IMR-90 (cell line): Measurements from ENCODE around the gene CACNA1F. TPM values are rescaled to one million over a fixed set of nuclear protein-coding genes. Genes with fewer than 3 reads are reported as not detected.

ENCODE experiments used
- ATAC-seq: fragments of 200-7000 bp; cut with Tn5 transposase; 2 replicates; pipeline ENCODE4 v1.9.1; 2020; ENCODE audit warnings: low read depth, mild to moderate bottlenecking, moderate library complexity
- BruUV-seq: library from RNA; stranded (reverse); fragments of 400-500 nt; replicated peaks from 2 replicates; lab custom pipeline; 2021; lab: Mats Ljungman, UMichigan
- CTCF ChIA-PET: fragments of 300-600 bp; formaldehyde crosslinking; extraction: SDS; loops from one replicate; lab custom pipeline; 2021; ENCODE audit warnings: antibody characterized with exemption; lab: Yijun Ruan, JAX
- POLR2A ChIA-PET: fragments of 300-600 bp; sonication (Branson Sonifier 250); formaldehyde crosslinking; loops from one replicate; lab custom pipeline; 2022; ENCODE audit warnings: antibody characterized with exemption; ENCODE audit not compliant: unreplicated experiment; lab: Charles Lee
- DNase-seq: peaks from one replicate; pipeline ENCODE4 v3.0.0; 2013
- H2AFZ ChIP-seq: replicated peaks from 2 replicates; pipeline ENCODE3; 2013; ENCODE audit warnings: low read length, mild to moderate bottlenecking; ENCODE audit not compliant: poor library complexity
- H2AK5ac ChIP-seq: 2 replicates; pipeline ENCODE4 v1.6.1; 2013; ENCODE audit warnings: low read depth, low read length, inconsistent platforms
- H2AK9ac ChIP-seq: replicated peaks from 2 replicates; pipeline ENCODE3; 2013; ENCODE audit warnings: mild to moderate bottlenecking, low read depth, low read length, moderate library complexity; ENCODE audit not compliant: poor library complexity
- H2BK120ac ChIP-seq: 2 replicates; pipeline ENCODE4 v1.6.1; 2013; ENCODE audit warnings: low read depth, low read length, inconsistent platforms
- H2BK15ac ChIP-seq: 3 replicates; pipeline ENCODE4 v1.6.1; 2013; ENCODE audit warnings: low read depth, low read length, inconsistent platforms
- H2BK20ac ChIP-seq: 2 replicates; pipeline ENCODE4 v1.6.1; 2013; ENCODE audit warnings: low read depth, mild to moderate bottlenecking, inconsistent platforms, low read length, moderate library complexity
- H2BK5ac ChIP-seq: 2 replicates; pipeline ENCODE4 v1.6.1; 2013; ENCODE audit warnings: mild to moderate bottlenecking, low read depth, low read length, inconsistent platforms; ENCODE audit not compliant: poor library complexity, severe bottlenecking
- H3K14ac ChIP-seq: replicated peaks from 2 replicates; pipeline ENCODE4 v1.6.1; 2013; ENCODE audit warnings: low read depth, low read length, inconsistent platforms
- H3K18ac ChIP-seq: 2 replicates; pipeline ENCODE4 v1.6.1; 2013; ENCODE audit warnings: low read depth, low read length, control low read depth
- H3K23ac ChIP-seq: 2 replicates; pipeline ENCODE4 v1.6.1; 2013; ENCODE audit warnings: low read depth, low read length, inconsistent platforms
- H3K27ac ChIP-seq: 2 replicates; pipeline ENCODE4 v1.5.1; 2013; ENCODE audit warnings: mild to moderate bottlenecking, control low read depth, low read length; ENCODE audit not compliant: insufficient read depth
- H3K27me3 ChIP-seq: 2 replicates; pipeline ENCODE4 v1.6.1; 2013; ENCODE audit warnings: low read length; ENCODE audit not compliant: control insufficient read depth, insufficient read depth
- H3K36me3 ChIP-seq: 2 replicates; pipeline ENCODE4 v1.6.1; 2013; ENCODE audit warnings: low read length, mixed read lengths; ENCODE audit not compliant: control insufficient read depth, insufficient read depth
- H3K4ac ChIP-seq: 2 replicates; pipeline ENCODE4 v1.6.1; 2013; ENCODE audit warnings: low read depth, low read length, inconsistent platforms
- H3K4me1 ChIP-seq: 2 replicates; pipeline ENCODE4 v1.6.1; 2013; ENCODE audit warnings: low read length, mixed read lengths; ENCODE audit not compliant: control insufficient read depth, insufficient read depth
- H3K4me2 ChIP-seq: 2 replicates; pipeline ENCODE4 v1.6.1; 2013; ENCODE audit warnings: low read depth, mild to moderate bottlenecking, control low read depth, low read length, moderate library complexity
- H3K4me3 ChIP-seq: 2 replicates; pipeline ENCODE4 v1.5.1; 2013; ENCODE audit warnings: low read depth, mild to moderate bottlenecking, control low read depth, low read length, moderate library complexity; ENCODE audit not compliant: insufficient read depth
- H3K56ac ChIP-seq: 2 replicates; pipeline ENCODE4 v1.6.1; 2013; ENCODE audit warnings: low read length, inconsistent platforms; ENCODE audit not compliant: insufficient read depth; ENCODE audit errors: extremely low read depth
- H3K79me1 ChIP-seq, 2 experiments: 2 replicates each; pipeline ENCODE4 v1.6.1; 2013; ENCODE audit warnings: low read length in 2 of 2, inconsistent platforms in 1 of 2, low read depth in 1 of 2
- H3K9ac ChIP-seq: 2 replicates; pipeline ENCODE4 v1.6.1; 2013; ENCODE audit warnings: low read depth, low read length, control low read depth
- H3K9me1 ChIP-seq: 2 replicates; pipeline ENCODE4 v1.6.1; 2013; ENCODE audit warnings: low read length, inconsistent platforms; ENCODE audit not compliant: insufficient read depth
- H3K9me3 ChIP-seq: 2 replicates; pipeline ENCODE4 v1.6.1; 2013; ENCODE audit warnings: low read length; ENCODE audit not compliant: control insufficient read depth, insufficient read depth
- H4K20me1 ChIP-seq: 2 replicates; pipeline ENCODE4 v1.6.1; 2013; ENCODE audit warnings: low read length, inconsistent platforms; ENCODE audit not compliant: insufficient read depth
- H4K5ac ChIP-seq: 2 replicates; pipeline ENCODE4 v1.6.1; 2013; ENCODE audit warnings: mild to moderate bottlenecking, low read depth, low read length, control low read depth
- H4K8ac ChIP-seq, 2 experiments: 2 replicates each; pipeline ENCODE4 v1.6.1; 2013; ENCODE audit warnings: low read depth in 2 of 2, low read length in 2 of 2, control low read depth in 1 of 2, inconsistent platforms in 1 of 2
- H4K91ac ChIP-seq: 2 replicates; pipeline ENCODE4 v1.6.1; 2013; ENCODE audit warnings: low read depth, low read length, inconsistent platforms; ENCODE audit not compliant: insufficient read depth
- CTCF ChIP-seq: conservative IDR thresholded peaks from 2 replicates; pipeline ENCODE4 v1.5.1; 2012; ENCODE audit warnings: mild to moderate bottlenecking, low read depth, low read length, improper control_type of control experiment
- FOS ChIP-seq: fragments of 150-350 bp; IDR thresholded peaks from 2 replicates; pipeline ENCODE4 v1.6.1; 2016; ENCODE audit warnings: low read depth, low read length
- MAFK ChIP-seq: IDR thresholded peaks from 2 replicates; pipeline ENCODE4 v1.6.1; 2012; ENCODE audit warnings: low read depth, low read length, improper control_type of control experiment
- MXI1 ChIP-seq: IDR thresholded peaks from 2 replicates; pipeline ENCODE4 v1.6.1; 2012; ENCODE audit warnings: low read depth, mild to moderate bottlenecking, low read length, moderate library complexity, borderline replicate concordance
- RAD21 ChIP-seq: IDR thresholded peaks from 2 replicates; pipeline ENCODE4 v1.6.1; 2012; ENCODE audit warnings: low read length, improper control_type of control experiment
- RFX5 ChIP-seq: IDR thresholded peaks from 2 replicates; pipeline ENCODE4 v1.8.0; 2012; ENCODE audit warnings: low read depth, mild to moderate bottlenecking, low read length, moderate library complexity
- WGBS, 2 experiments: methylation state at CpG; one replicate each; pipeline versions ENCODE4 v1.1.5 to v1.1.7; 2013; ENCODE audit warnings: missing lambda C conversion rate in 2 of 2; ENCODE audit not compliant: insufficient read length in 1 of 2; ENCODE audit errors: extremely low coverage in 2 of 2; 5-methylcytosine and 5-hydroxymethylcytosine counted together
- dilution Hi-C: fragments of 300-500 bp; cut with HindIII; formaldehyde crosslinking; loops from one replicate; pipeline ENCODE4 v1.14.3; 2018; ENCODE audit warnings: low sequenced_read_pairs; ENCODE audit not compliant: unreplicated experiment
- in situ Hi-C: fragments of 300-500 bp; cut with MboI; formaldehyde crosslinking; loops from 3 replicates; pipeline ENCODE4 v1.14.3; 2019; ENCODE audit warnings: low sequenced_read_pairs, inconsistent platforms, mixed read lengths
- intact Hi-C: fragments of 100-400 bp; cut with micrococcal nuclease; formaldehyde crosslinking; loops from 2 replicates; pipeline ENCODE4 v1.10.0; 2022
- polyA plus RNA-seq, 3 experiments: library from polyadenylated mRNA; depleted of rRNA; stranded (reverse); fragments of >200 nt; gene quantifications; 2 replicates each; pipeline ENCODE4 v1.2.3, GENCODE V29; 2012; ENCODE audit warnings: low replicate concordance in 1 of 3
- total RNA-seq: library from RNA; depleted of rRNA; stranded (reverse); fragments of >200 nt; gene quantifications from 2 replicates; pipeline ENCODE4 v1.2.3, GENCODE V29; 2012

CACNA1F gene
- total and polyA plus RNA-seq, 2 of the 4 experiments (the other 2 are of a cell fraction), result not detected

GRCh38 chrX:49214996-49215526 is 18.1 kb downstream of the CACNA1F start:
- Histone ChIP-seq H3K9me3 (peaks cover 4% of the 10 kb centered on the region), H3K23ac (no peak overlapping the region), H2BK20ac (no peak overlapping the region), H3K36me3 (no peaks in the 10 kb centered on the region), H2BK120ac (no peak overlapping the region), H3K4me3 (no peak overlapping the region), H3K79me1 (no peaks in the 10 kb centered on the region), H3K18ac (no peak overlapping the region), H2AK5ac (no peak overlapping the region), H4K91ac (no peak overlapping the region), H3K14ac (no peak overlapping the region), H3K9ac (no peak overlapping the region), H2AK9ac (no peak overlapping the region), H2BK5ac (no peak overlapping the region), H4K20me1 (no peaks in the 10 kb centered on the region), H3K9me1 (no peaks in the 10 kb centered on the region), H3K27me3 (no peaks in the 10 kb centered on the region; the same call in none of the 2 replicates), H3K56ac (no peak overlapping the region), H2BK15ac (no peak overlapping the region), H3K4me2 (no peak overlapping the region), H2AFZ (no peak overlapping the region), H4K8ac (no peak overlapping the region), H3K4me1 (no peaks in the 10 kb centered on the region), H3K4ac (no peak overlapping the region), H3K27ac (no peak overlapping the region), H4K5ac (no peak overlapping the region)
- in situ Hi-C loops, result no loop called here
- intact Hi-C loops, result no loop called here
- ATAC-seq, result no peak
- BruUV-seq, result no TSS peak
- CTCF ChIA-PET, result interaction anchor here (1.4 kb wide), 1 partner anchor 54 kb away, joined by 4 read pairs; no protein-coding TSS in a partner anchor
- WGBS, 2 experiments, result 72% methylated on average over 8 of the region's 14 CpGs; no CpG with 5 or more reads in 1 of the 2 experiments
- POLR2A ChIA-PET, result no interaction called here
- TF ChIP-seq CTCF, result no peak
- no peak for TF ChIP-seq MAFK
- no peak for TF ChIP-seq MXI1
- no peak for TF ChIP-seq FOS
- TF ChIP-seq RFX5, result no peak
- no peak for TF ChIP-seq RAD21
- DNase-seq, result no peak
- dilution Hi-C loops, result no loop called here
